Gastrocnemius medialis (tissue), 4 donors: ENCODE measurements around the gene TBC1D5. TPM values are rescaled to one million over a fixed set of nuclear protein-coding genes. Genes with fewer than 3 reads are reported as not detected.
"Not testable (repeated sequence)": the region's sequence is repeated elsewhere in the genome, so short reads cannot be mapped to it uniquely, and the experiment has no call there.

Experiments
- ATAC-seq, 2 donors: fragments of 150-250 bp; one replicate each; pipeline ENCODE4 v1.9.1; 2016
- DNase-seq, 2 donors: peaks; one replicate each; pipeline ENCODE4 v3.0.0-alpha.2; 2019
- H3K27ac ChIP-seq, 4 donors: fragments of 200-600 bp; sonication (generic); 1 replicate in 1 of 4; 2 replicates in 3 of 4; pipeline ENCODE4 v1.5.1; 2016 to 2018; ENCODE audit warnings: mild to moderate bottlenecking in 2 of 4, moderate library complexity in 1 of 4
- H3K27me3 ChIP-seq, 3 donors: fragments of 200-600 bp; sonication (generic) in 2 of 3; 1 replicate in 1 of 3; 2 replicates in 2 of 3; pipeline versions ENCODE4 v1.5.1 to v1.6.0; 2016 to 2019; ENCODE audit warnings: mild to moderate bottlenecking in 1 of 3, moderate library complexity in 1 of 3
- H3K36me3 ChIP-seq, 2 donors: fragments of 200-600 bp; sonication (generic) in 1 of 2; one replicate each; pipeline ENCODE4 v1.5.1; 2017 to 2018
- H3K4me1 ChIP-seq, 2 donors: fragments of 200-600 bp; sonication (generic) in 1 of 2; one replicate each; pipeline ENCODE4 v1.5.1; 2016 to 2017; ENCODE audit warnings: mild to moderate bottlenecking in 2 of 2
- H3K4me3 ChIP-seq, 4 donors: fragments of 200-600 bp; sonication (generic) in 3 of 4; 1 replicate in 1 of 4; 2 replicates in 3 of 4; pipeline ENCODE4 v1.5.1; 2016 to 2019; ENCODE audit warnings: mild to moderate bottlenecking in 2 of 4
- H3K9me3 ChIP-seq, 3 donors: fragments of 200-600 bp; sonication (generic) in 2 of 3; 1 replicate in 1 of 3; 2 replicates in 2 of 3; pipeline ENCODE4 v1.5.1; 2016 to 2019
- POLR2A ChIP-seq, 2 donors: fragments of 450-650 bp; IDR thresholded peaks; one replicate each; pipeline ENCODE4 v1.6.1; 2017; ENCODE audit warnings: antibody characterized with exemption in 2 of 2, mild to moderate bottlenecking in 2 of 2, moderate library complexity in 2 of 2
- in situ Hi-C, 4 donors: fragments of 200-750 bp; cut with MboI; loops; one replicate each; pipeline versions ENCODE4 v1.15.0 to v1.8.0; 2017; ENCODE audit warnings: low sequenced_read_pairs in 4 of 4
- intact Hi-C: fragments of 100-400 bp; cut with DNase I; formaldehyde crosslinking; loops from one replicate; pipeline ENCODE4 v1.15.1; 2023; ENCODE audit warnings: low total_unique reads
- total RNA-seq, 4 donors: library from RNA; depleted of rRNA; stranded (reverse); fragments of >200 nt; gene quantifications; one replicate each; pipeline versions ENCODE4 v1.1.0 to v1.2.3, GENCODE V29; 2016
- TF ChIP-seq, protein P1 (sequence below), 5 experiments: fragments of 450-650 bp in 3 of 5; fragments of 200-600 bp in 2 of 5; sonication (generic) in 2 of 5; IDR thresholded peaks in 4 of 5; conservative IDR thresholded peaks in 1 of 5; 1 replicate in 4 of 5; 2 replicates in 1 of 5; pipeline ENCODE4 v1.5.1; 2016 to 2019; ENCODE audit warnings: antibody characterized with exemption in 5 of 5, mild to moderate bottlenecking in 3 of 5, moderate library complexity in 3 of 5

The TBC1D5 gene
- total RNA-seq, 4 donors from 2014 or later: 20.3 to 34.4 (median 27.1) TPM

DNA sequence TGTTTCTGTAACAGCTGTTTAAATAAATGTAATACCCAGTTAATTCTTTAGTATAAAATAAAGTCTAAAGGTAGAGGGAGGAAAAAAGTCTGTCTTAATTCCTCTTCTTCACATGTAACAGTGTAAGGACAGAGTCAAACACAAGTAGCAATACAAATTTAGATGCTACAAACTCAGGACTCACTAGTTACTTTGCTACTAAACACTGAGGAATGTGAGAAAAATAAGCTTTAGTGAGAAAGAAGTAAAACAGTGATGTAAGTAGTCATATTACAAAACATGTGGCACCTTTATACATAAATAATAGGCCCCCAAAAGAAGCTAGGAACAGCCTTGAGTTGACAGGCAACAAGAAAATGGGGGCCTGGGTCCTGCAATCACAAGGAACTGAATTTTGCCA is 113.0 kb downstream of the TBC1D5 start:
- no peaks in the 10 kb centered on the region for H3K36me3 ChIP-seq
- no peak overlapping the region for H3K4me3 ChIP-seq
- no peaks in the 10 kb centered on the region for H3K27me3 ChIP-seq
- ATAC-seq: no peak
- peaks cover 12 to 13% of the 10 kb centered on the region in 2 donors for H3K4me1 ChIP-seq
- no peak for DNase-seq
- in situ Hi-C loops (no loop called here), intact Hi-C loops (no loop called here)
- H3K9me3 ChIP-seq: no peaks in the 10 kb centered on the region
- no peak overlapping the region for H3K27ac ChIP-seq
- TF ChIP-seq POLR2A (IDR thresholded peaks at IDR 0.05): no peak
- TF ChIP-seq, protein P1, sequence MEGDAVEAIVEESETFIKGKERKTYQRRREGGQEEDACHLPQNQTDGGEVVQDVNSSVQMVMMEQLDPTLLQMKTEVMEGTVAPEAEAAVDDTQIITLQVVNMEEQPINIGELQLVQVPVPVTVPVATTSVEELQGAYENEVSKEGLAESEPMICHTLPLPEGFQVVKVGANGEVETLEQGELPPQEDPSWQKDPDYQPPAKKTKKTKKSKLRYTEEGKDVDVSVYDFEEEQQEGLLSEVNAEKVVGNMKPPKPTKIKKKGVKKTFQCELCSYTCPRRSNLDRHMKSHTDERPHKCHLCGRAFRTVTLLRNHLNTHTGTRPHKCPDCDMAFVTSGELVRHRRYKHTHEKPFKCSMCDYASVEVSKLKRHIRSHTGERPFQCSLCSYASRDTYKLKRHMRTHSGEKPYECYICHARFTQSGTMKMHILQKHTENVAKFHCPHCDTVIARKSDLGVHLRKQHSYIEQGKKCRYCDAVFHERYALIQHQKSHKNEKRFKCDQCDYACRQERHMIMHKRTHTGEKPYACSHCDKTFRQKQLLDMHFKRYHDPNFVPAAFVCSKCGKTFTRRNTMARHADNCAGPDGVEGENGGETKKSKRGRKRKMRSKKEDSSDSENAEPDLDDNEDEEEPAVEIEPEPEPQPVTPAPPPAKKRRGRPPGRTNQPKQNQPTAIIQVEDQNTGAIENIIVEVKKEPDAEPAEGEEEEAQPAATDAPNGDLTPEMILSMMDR (IDR thresholded peaks at IDR 0.05 in 4 of 5, conservative IDR thresholded peaks at IDR 0.05 in 1 of 5): no peak

DNA sequence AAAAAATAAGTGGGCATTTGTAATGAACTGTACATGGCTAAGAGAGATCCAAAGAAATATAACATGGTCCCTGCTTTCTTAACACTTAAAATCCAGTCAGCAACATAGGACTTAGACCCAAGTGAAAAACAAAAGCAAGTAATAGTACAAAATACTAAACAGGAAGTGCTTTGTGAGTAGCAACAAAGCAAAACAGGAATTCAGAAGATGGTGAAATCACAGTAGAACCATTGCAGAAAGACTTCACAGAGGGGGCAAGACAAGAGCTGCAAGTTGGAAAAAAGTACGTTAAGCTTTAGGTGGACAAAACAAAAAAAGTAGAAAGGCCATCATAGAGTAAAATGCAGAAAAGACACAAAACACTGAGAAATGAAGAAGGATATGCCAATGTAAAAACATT is 116.0 kb downstream of the TBC1D5 start:
- no peak overlapping the region for H3K4me3 ChIP-seq
- intact Hi-C loops (no loop called here), in situ Hi-C loops (no loop called here)

DNA sequence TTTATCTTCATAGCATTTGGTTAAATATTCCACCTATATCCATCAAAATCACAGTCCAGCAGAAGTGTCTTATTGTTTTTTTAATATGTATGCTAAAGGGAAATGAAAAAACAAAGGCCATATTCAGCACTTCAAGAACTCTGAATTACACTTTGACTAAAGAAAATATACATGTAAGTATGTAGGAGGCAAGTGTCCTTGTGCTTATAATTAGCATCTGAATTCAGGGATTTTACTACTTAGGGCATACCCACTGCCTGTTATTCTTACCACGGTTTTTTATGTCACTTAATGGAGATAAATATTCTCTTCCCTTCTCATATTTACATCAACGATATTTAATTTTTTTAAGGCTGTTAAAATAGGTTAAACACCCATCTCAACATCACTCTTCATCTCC is 117.3 kb downstream of the TBC1D5 start:
- DNase-seq (no peak), ATAC-seq (no peak)
- H3K27ac ChIP-seq: no peak overlapping the region
- H3K4me1 ChIP-seq: no peaks in the 10 kb centered on the region
- H3K4me3 ChIP-seq: no peak overlapping the region
- in situ Hi-C loops: no loop called here
- no peak for TF ChIP-seq POLR2A (IDR thresholded peaks at IDR 0.05)
- TF ChIP-seq, protein P1 (IDR thresholded peaks at IDR 0.05 in 4 of 5, conservative IDR thresholded peaks at IDR 0.05 in 1 of 5): no peak
- H3K27me3 ChIP-seq: no peaks in the 10 kb centered on the region
- intact Hi-C loops: no loop called here
- H3K9me3 ChIP-seq: no peaks in the 10 kb centered on the region
- peaks cover 0 to 6% of the 10 kb centered on the region in 2 donors for H3K36me3 ChIP-seq

More for the DNA sequence above, 116.0 kb downstream of the TBC1D5 start:
- H3K4me1 ChIP-seq: peaks cover 2 to 3% of the 10 kb centered on the region in 2 donors
- no peaks in the 10 kb centered on the region for H3K9me3 ChIP-seq
- TF ChIP-seq, protein P1 (IDR thresholded peaks at IDR 0.05 in 4 of 5, conservative IDR thresholded peaks at IDR 0.05 in 1 of 5): no peak
- no peak for TF ChIP-seq POLR2A (IDR thresholded peaks at IDR 0.05)
- ATAC-seq: no peak
- no peak for DNase-seq
- no peaks in the 10 kb centered on the region for H3K27me3 ChIP-seq
- no peak overlapping the region for H3K27ac ChIP-seq
- peaks cover 0 to 6% of the 10 kb centered on the region in 2 donors for H3K36me3 ChIP-seq

DNA sequence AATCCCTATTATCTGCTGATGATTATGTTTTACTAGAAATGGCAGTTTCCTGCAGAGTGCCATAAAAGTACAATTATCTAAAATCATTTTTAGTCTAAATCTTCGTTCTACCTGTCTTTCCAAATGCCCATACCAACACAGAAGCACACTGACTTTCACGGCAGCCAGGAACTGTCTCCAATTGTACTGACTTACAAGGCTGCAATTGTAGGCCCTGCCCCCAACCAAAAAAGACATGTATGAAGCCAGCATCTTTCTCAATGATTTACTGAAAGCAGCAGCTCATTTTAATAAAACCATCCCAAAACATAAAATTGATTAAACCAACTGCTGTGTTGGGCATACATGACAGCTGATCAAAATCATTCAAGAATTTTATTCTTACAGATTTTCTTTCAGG is 119.0 kb downstream of the TBC1D5 start:
- TF ChIP-seq, protein P1 (IDR thresholded peaks at IDR 0.05 in 4 of 5, conservative IDR thresholded peaks at IDR 0.05 in 1 of 5): no peak
- TF ChIP-seq POLR2A (IDR thresholded peaks at IDR 0.05): no peak
- H3K9me3 ChIP-seq: no peaks in the 10 kb centered on the region
- ATAC-seq (no peak), DNase-seq (no peak)
- no peak overlapping the region for H3K4me3 ChIP-seq
- H3K36me3 ChIP-seq: peaks cover 0 to 6% of the 10 kb centered on the region in 2 donors
- intact Hi-C loops: no loop called here
- H3K27me3 ChIP-seq: no peaks in the 10 kb centered on the region
- in situ Hi-C loops: no loop called here
- no peak overlapping the region for H3K27ac ChIP-seq
- H3K4me1 ChIP-seq: no peaks in the 10 kb centered on the region

DNA sequence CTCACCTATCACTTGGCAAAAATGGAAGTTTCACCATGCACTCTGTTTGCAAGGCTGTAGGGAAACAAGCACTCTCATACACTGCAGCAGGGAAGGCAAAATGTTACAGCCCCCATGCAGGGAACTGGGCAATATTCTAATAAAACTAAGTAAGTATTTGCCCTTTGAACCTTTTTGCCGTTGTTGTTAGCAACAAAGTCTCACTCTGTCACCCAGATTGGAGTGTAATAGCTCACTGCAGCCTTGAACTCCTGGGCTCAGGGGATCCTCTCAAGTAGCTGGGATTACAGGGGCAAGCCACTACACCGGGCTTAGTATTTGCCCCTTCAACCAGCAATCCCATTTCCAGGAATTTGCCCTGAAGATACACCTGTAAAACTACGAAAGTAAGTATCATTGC is 122.5 kb downstream of the TBC1D5 start:
- no peak for TF ChIP-seq POLR2A (IDR thresholded peaks at IDR 0.05)
- TF ChIP-seq, protein P1 (IDR thresholded peaks at IDR 0.05 in 4 of 5, conservative IDR thresholded peaks at IDR 0.05 in 1 of 5): no peak
- in situ Hi-C loops: no loop called here

DNA sequence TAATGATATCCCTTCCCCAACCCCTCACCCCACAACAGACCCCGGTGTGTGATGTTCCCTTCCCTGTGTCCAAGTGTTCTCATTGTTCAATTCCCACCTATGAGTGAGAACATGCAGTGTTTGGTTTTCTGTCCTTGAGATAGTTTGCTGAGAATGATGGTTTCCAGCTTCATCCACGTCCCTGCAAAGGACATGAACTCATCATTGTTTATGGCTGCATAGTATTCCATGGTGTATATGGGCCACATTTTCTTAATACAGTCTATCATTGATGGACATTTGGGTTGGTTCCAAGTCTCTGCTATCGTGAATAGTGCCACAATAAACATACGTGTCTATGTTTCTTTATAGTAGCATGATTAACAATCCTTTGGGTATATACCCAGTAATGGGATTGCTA is 129.4 kb downstream of the TBC1D5 start:
- H3K9me3 ChIP-seq, ATAC-seq, H3K4me3 ChIP-seq, intact Hi-C loops, H3K4me1 ChIP-seq, in situ Hi-C loops, H3K27me3 ChIP-seq, DNase-seq, H3K36me3 ChIP-seq, H3K27ac ChIP-seq: not testable (repeated sequence)

More for the DNA sequence above, 122.5 kb downstream of the TBC1D5 start:
- ATAC-seq (no peak), DNase-seq (no peak)
- intact Hi-C loops: no loop called here
- H3K4me1 ChIP-seq: no peaks in the 10 kb centered on the region
- no peak overlapping the region for H3K27ac ChIP-seq
- no peak overlapping the region for H3K4me3 ChIP-seq
- H3K9me3 ChIP-seq: no peaks in the 10 kb centered on the region
- H3K36me3 ChIP-seq: peaks cover 0 to 12% of the 10 kb centered on the region in 2 donors
- no peaks in the 10 kb centered on the region for H3K27me3 ChIP-seq
